ENCODE measurements around the gene ULK1.
"Not testable (repeated sequence)": the region's sequence is repeated elsewhere in the genome, so short reads cannot be mapped to it uniquely, and the experiment has no call there.

DNA sequence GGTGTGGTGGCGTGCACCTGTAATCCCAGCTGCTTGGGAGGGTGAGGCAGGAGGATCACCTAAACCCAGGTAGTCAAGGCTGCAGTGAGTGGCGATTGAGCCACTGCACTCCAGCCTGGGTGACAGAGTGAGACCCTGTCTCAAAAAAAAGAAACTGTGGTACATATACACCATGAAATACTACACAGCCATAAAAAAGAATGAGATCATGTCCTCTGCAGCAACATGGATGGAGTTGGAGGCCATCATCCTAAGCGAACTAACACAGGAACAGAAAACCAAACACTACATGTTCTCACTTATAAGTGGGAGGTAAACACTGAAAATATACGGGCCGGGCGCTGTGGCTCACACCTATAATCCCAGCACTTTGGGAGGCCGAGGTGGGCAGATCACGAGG is 2.7 kb upstream of the ULK1 start:
- TF ChIP-seq POLR2A (IDR thresholded peaks at IDR 0.05; ENCODE audit: low read length); GATA1 (IDR thresholded peaks at IDR 0.05; ENCODE audit: low read depth, low read length): not testable (repeated sequence)
